Astrocyte of the spinal cord (primary cell): ENCODE results near the gene ARL11.
"Not testable (repeated sequence)": the region's sequence is repeated elsewhere in the genome, so short reads cannot be mapped to it uniquely, and the experiment has no call there.

ENCODE experiments used
- DNase-seq: peaks from one replicate; pipeline ENCODE4 v3.0.0; 2011; ENCODE audit warnings: low read depth, low spot score
- H3K4me3 ChIP-seq: 2 replicates; pipeline ENCODE4 v1.5.1; 2011; ENCODE audit warnings: low read depth, mild to moderate bottlenecking, low read length, moderate library complexity
- in situ Hi-C: cut with HindIII; loops from 2 replicates; pipeline ENCODE4 v1.10.0; 2017; ENCODE audit warnings: low sequenced_read_pairs
- TF ChIP-seq, protein P1 (sequence below): IDR thresholded peaks from 2 replicates; pipeline ENCODE4 v1.5.1; 2012; ENCODE audit warnings: low read depth, mild to moderate bottlenecking, low read length, inconsistent platforms

The ARL11 gene

GRCh38 chr13:49587311-49587847 is 40.9 kb upstream of the ARL11 start:
- in situ Hi-C loops = no loop called here
- DNase-seq = no peak
- TF ChIP-seq, protein P1, sequence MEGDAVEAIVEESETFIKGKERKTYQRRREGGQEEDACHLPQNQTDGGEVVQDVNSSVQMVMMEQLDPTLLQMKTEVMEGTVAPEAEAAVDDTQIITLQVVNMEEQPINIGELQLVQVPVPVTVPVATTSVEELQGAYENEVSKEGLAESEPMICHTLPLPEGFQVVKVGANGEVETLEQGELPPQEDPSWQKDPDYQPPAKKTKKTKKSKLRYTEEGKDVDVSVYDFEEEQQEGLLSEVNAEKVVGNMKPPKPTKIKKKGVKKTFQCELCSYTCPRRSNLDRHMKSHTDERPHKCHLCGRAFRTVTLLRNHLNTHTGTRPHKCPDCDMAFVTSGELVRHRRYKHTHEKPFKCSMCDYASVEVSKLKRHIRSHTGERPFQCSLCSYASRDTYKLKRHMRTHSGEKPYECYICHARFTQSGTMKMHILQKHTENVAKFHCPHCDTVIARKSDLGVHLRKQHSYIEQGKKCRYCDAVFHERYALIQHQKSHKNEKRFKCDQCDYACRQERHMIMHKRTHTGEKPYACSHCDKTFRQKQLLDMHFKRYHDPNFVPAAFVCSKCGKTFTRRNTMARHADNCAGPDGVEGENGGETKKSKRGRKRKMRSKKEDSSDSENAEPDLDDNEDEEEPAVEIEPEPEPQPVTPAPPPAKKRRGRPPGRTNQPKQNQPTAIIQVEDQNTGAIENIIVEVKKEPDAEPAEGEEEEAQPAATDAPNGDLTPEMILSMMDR = no peak
- no peak overlapping the region for H3K4me3 ChIP-seq

DNA sequence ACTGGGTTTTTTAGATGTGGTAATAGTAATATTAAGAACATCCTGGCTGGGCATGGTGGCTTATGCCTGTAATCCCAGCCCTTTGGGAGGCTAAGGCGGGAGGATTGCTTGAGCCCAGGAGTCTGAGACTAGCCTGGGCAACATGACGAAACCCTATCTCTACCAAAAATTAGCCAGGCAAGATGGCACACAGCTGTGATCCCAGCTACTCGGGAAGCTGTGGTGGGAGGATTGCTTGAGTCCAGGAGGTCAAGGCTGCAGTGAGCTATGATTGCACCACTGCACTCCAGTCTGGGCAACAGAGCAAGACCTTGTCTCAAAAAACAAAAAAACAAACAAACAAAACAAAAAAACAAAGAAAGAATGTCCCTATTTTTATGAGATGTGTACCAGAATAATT is 37.6 kb upstream of the ARL11 start:
- H3K4me3 ChIP-seq, in situ Hi-C loops, DNase-seq: not testable (repeated sequence)

DNA sequence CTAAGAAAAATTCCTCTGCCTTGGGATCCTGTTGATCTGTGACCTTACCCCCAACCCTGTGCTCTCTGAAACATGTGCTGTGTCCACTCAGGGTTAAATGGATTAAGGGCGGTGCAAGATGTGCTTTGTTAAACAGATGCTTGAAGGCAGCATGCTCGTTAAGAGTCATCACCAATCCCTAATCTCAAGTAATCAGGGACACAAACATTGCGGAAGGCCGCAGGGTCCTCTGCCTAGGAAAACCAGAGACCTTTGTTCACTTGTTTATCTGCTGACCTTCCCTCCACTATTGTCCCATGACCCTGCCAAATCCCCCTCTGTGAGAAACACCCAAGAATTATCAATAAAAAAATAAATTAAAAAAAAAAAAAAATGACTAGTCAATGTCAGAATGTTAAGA is 34.4 kb upstream of the ARL11 start:
- H3K4me3 ChIP-seq, DNase-seq, in situ Hi-C loops: not testable (repeated sequence)

GRCh38 chr13:49594576-49594975 is 33.7 kb upstream of the ARL11 start:
- no peak overlapping the region for H3K4me3 ChIP-seq
- no peak for DNase-seq
- TF ChIP-seq, protein P1 = no peak
- in situ Hi-C loops = no loop called here

DNA sequence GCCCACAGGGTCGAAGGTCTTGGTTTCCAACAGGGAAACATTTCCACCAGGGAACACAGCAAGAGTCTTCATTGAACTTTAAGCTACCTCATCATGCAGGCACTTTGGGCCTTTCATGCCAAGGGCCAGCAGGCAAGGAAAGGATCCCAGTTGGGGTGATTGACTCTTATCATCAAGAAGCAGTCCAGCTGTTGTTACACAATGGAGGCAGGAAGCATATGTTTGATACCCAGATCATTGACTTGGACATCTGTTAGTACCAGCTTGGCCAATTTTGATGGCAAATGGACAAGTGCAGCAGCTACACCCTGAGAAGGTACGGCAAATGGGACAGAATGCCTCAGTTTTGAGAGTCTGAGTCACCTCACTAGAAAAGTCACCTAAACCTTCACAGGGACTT is 32.1 kb upstream of the ARL11 start:
- in situ Hi-C loops = no loop called here
- no peak for DNase-seq
- H3K4me3 ChIP-seq = no peak overlapping the region
- TF ChIP-seq, protein P1 = no peak

DNA sequence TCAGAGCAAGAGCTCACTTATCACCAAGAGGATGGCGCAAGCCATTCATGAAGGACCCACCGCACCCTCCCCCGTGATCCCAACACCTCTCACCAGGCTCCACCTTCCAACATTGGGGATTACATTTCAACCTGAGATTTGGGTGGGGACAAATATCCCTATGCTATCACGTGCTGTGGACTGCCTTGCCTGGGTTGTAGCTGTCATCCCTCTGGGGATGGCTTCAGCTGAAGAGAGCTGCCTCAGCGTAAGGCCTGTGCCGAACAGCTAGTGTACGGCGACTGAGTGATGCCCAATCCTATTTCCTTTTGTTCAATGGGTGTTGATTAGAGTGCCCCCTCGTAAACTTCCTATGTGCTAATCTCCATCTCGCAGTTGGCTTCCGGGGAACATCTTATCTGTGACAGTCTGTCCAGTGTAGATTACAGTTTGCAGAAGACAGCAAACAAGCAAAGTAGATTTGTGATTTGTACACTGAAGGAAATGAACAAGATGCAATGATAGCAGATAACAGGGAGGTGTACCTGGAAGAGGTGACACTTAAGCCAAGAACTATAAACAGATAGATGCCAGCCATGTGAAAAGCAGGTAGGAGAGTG is 31.2 kb upstream of the ARL11 start:
- no peak for DNase-seq
- in situ Hi-C loops = no loop called here
- TF ChIP-seq, protein P1 = no peak
- H3K4me3 ChIP-seq = no peak overlapping the region

DNA sequence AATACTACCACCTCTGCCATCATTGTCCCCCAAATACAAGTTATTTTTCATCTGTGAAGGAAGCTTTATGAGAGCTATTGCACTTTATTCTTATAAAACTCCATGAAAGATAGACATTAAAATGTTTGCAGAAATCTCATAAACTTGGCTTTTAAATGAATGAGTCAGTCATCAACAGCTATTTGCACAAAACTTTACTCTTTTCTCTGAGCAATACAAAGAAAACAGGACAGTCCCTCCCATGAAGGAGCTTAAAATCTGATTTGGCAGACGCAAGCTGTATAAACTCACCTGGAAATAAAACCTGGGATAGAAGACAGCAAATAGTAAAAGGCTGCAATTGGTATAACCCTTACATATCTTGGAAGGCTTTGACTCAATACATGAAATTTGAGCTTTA is 26.3 kb upstream of the ARL11 start:
- in situ Hi-C loops = no loop called here
- H3K4me3 ChIP-seq = no peak overlapping the region
- DNase-seq = no peak
- TF ChIP-seq, protein P1 = no peak

GRCh38 chr13:49602615-49603014 is 25.7 kb upstream of the ARL11 start:
- DNase-seq, H3K4me3 ChIP-seq, in situ Hi-C loops: not testable (repeated sequence)
